Stimulated activated CD4-positive, alpha-beta T cell treated with anti-CD3 and anti-CD28 coated beads, Interleukin-4, amount 100 ng/mL, for 1 hour (primary cell): ENCODE results near the gene ZNF782.
A peak's percentile ranks its signal among the peaks of the same experiment; 100 is the strongest.
"Not testable (repeated sequence)": the region's sequence is repeated elsewhere in the genome, so short reads cannot be mapped to it uniquely, and the experiment has no call there.

Source experiments
- DNase-seq: peaks from one replicate; pipeline ENCODE4 v3.0.0-alpha.2; 2020

ZNF782 gene

GRCh38 chr9:96853781-96854650, at the start of gene ZNF782:
TSS of gene ZNF782 (minus strand) at chr9:96854514. CDS start at chr9:96851961, 2,553 bp downstream.
- DNase-seq, result peak; percentile 81

- DNase-seq, result not testable (repeated sequence)
Observed at GRCh38 chr9:96900010-96900409, 45.7 kb upstream of the ZNF782 start.

DNA sequence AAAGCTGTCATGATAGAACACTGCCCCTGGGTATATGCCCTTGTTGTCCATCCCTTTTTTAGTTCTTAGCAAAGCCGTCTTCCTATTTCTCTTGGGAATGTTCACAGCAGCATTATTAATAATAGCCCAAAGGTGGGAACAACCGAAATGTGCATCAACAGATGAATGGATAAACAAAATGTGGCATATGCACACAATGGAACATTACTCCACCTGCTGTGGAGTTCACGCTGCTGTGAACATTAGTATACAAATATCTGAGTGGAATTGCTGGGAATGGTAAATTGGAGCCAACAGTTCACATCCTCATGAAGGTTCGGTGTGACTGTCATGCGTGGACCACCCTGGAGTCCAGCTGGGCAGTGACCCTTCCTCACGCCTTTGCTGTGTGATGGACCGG, 37.8 kb upstream of the ZNF782 start:
- DNase-seq, result no peak

DNA sequence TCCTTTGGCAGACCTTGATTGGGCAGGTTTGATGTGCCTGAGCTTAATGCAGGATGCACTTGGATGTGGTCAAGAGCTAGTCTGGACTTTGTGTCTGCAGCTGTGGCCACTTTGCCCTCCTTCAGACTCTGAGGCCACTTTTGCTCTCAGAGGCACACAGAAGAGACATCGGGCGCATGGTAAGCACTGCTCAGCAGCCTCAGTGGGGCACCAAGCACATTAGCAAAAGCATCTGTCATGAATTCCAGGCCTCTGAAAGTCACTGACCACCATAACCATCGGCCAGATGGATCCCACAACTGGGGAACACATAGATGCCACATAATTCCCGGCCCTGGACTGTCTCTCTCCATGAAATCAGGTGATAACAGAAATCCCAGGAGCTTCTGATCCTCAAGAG, 34.3 kb upstream of the ZNF782 start:
- DNase-seq, result no peak

GRCh38 chr9:96885424-96885823, 31.1 kb upstream of the ZNF782 start:
- no peak for DNase-seq

DNA sequence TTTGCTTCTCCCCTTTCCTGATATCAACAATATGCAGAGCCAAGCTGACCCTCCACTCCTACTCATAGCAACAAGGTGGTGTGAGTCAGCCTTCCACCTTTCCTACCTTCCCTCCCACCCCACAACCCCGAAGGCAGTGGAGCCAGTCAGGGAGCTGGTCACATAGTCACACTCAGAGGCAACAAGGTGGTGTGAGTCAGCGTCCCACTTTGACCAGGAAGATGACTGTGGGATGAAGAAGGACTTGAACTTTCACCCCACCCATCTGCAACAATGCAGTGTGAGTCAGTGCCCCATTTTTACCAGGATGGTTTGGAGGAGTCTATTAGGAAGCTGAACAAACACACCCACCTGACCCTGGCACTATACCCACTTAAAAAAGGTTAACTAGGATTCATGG, 30.1 kb upstream of the ZNF782 start:
- no peak for DNase-seq

DNA sequence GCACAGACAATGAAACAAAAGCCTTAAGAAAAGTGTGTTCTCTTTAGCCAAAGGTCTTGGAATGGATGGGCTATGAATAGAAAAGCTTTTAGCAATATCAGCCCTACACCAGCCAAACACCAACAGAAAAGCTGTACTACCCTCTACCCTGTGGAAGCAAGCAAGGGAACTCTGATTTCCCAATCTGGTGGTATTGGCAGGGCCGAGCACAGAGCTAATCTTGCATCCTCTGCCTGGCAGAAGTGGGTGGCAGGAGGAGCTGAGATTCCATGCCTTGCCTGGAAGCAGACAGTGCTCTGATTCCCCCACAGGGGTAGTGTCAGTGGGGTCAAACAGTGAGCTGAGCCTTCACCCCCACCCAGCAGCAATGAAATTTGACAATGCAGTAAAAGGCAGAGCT, 29.6 kb upstream of the ZNF782 start:
- DNase-seq, result no peak

- DNase-seq, result no peak
Observed at GRCh38 chr9:96877269-96877668, 23.0 kb upstream of the ZNF782 start.

GRCh38 chr9:96875461-96876142, 21.3 kb upstream of the ZNF782 start:
- peak; percentile 29 for DNase-seq

GRCh38 chr9:96874947-96875460, 20.7 kb upstream of the ZNF782 start:
- no peak for DNase-seq

GRCh38 chr9:96874201-96874785, 20.0 kb upstream of the ZNF782 start:
- DNase-seq, result no peak

GRCh38 chr9:96871176-96871575, 16.9 kb upstream of the ZNF782 start:
- no peak for DNase-seq

DNA sequence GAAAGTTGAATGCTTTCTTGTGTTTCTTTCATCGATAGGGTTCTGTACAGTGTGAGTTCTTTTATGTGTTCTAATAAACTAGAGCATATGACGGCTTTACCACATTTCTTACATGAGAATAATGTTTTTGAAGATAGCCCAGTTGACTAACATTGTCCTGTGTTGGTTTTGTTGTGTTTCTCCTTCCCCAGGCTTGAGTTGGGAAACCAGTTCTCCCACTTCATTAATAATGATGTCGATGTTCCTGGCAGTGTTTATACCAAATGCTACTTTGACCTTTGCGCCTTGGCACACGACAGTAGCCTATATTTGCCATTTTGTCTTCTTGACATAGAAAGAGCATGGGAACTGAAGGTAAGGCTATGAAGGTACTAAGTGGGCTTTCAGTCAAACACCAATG, 14.4 kb upstream of the ZNF782 start:
- no peak for DNase-seq

- no peak for DNase-seq
Observed at GRCh38 chr9:96867079-96867804, 12.9 kb upstream of the ZNF782 start.

DNA sequence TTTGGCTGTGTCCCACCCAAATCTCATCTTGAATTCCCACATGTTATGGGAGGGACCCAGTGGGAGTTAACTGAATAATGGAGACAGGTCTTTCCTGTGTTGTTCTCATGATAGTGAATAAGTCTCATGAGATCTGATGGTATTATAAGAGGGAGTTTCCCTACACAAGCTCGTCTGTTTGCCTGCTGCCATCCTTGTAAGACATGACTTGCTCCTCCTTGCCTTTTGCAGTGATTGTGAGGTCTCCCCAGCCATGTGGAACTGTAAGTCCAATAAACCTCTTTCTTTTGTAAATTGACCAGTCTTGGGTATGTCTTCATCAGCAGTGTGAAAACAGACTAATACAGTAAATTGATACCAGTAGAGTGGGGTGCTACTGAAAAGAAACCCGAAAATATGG, 10.9 kb upstream of the ZNF782 start:
- DNase-seq, result not testable (repeated sequence)

- no peak for DNase-seq
Observed at GRCh38 chr9:96859461-96860198, 5.3 kb upstream of the ZNF782 start.

DNA sequence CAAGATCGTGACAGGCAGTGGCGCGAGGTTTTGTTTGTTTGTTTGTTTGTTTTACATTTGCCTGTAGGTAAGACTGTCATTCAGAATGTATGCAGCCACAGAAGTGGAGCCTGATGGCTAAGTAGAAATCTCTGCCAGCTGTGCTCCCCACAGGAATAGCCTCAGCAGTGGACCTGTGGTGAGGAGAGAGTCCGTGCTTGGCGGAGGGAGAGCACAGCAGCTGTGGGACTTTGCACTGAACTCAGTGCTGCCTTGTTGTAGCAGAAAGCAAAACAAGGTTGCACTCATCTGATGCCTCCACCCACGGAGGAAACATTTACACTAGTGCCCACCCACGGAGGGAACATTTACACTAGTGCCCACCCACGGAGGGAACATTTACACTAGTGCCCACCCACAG, 4.4 kb upstream of the ZNF782 start:
- no peak for DNase-seq

- no peak for DNase-seq
Observed at GRCh38 chr9:96858018-96858573, 3.8 kb upstream of the ZNF782 start.

DNA sequence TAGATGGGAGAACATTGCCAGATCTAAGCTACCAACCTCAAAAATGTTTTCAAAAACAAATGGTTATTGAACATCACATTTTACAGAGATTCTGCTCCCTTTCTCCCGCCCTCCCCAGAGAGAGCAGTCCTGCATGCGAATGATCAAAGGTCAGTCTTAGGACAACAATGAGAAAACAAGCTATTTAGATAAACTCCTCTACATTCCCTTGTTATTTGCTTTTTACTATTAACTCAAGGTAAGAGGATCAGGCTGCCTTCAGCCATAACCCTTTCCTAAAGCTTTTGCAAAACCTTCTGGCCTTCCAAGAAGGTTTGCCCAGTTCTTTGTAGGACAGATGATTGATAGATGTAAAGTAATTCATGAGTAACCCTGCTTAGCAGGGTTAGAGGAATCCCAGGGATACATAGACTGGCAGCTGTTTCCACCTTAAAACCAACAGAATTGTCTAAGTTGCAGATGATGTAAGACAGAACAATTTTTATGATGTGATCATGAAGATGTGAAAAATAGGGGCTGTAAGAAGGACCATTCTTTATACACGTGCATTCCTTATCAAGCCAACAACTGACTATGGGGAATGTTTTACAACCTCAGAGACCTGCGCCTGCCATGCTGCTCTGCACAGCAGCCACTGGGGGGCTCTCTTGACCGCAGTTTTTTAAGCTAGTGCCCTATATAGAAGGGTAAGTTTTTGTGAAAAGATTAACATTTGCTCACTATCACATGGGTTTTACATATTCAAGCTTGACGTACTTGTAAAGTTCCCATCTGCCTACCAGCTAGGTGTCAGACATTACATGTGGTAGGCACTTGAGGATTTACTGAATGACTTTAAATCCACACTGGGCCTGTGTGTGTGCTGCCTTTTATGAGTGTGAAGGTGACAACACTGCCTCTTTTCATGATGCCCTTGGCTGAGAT, 2.3 kb upstream of the ZNF782 start:
- peak; percentile 71 for DNase-seq

GRCh38 chr9:96854651-96855273, 448 bp upstream of the ZNF782 start:
- DNase-seq, result no peak
